ENCODE data around the gene NEK6. TPM values are rescaled to one million over a fixed set of nuclear protein-coding genes. Genes with fewer than 3 reads are reported as not detected.
A peak's percentile ranks its signal among the peaks of the same experiment; 100 is the strongest.

NEK6 gene
- total and polyA plus RNA-seq, 5 donors from 2014 or later, result 3.5 to 17.0 (median 3.7) TPM

- H3K36me3 ChIP-seq (ENCODE audit: control insufficient read depth, insufficient read depth, low read length), result peaks cover 47% of the 10 kb centered on the region
- H3K27me3 ChIP-seq (ENCODE audit: control insufficient read depth, insufficient read depth, low read length), result no peaks in the 10 kb centered on the region
- Mint-ChIP-seq H3K4me1 (peaks cover 28 to 48% (median 37%) of the 10 kb centered on the region in 4 donors), H3K9me3 (no peaks in the 10 kb centered on the region), H3K27me3 (no peaks in the 10 kb centered on the region), H3K27ac (peak overlapping the region in 1 of 3 donors; percentile 9), H3K36me3 (peaks cover 23% of the 10 kb centered on the region), H3K4me3 (no peak overlapping the region)
- H3K27ac ChIP-seq (ENCODE audit: insufficient read depth, low read length, poor library complexity, severe bottlenecking), result no peak overlapping the region
- ATAC-seq (ENCODE audit: low read depth in 2 of 2) (no peak), DNase-seq (no peak)
- H3K9me3 ChIP-seq (ENCODE audit: control insufficient read depth in 2 of 2, low read length in 2 of 2), result no peaks in the 10 kb centered on the region
- H3K4me1 ChIP-seq (ENCODE audit: control insufficient read depth, insufficient read depth, low read length, poor library complexity, severe bottlenecking), result no peaks in the 10 kb centered on the region
- H3K4me3 ChIP-seq (ENCODE audit: low read depth, low read length), result no peak overlapping the region
These were observed 128.5 kb downstream of the NEK6 start for GRCh38 chr9:124386201-124386600.

- ATAC-seq (ENCODE audit: low read depth in 2 of 2) (no peak), DNase-seq (no peak)
- no peak overlapping the region for H3K4me3 ChIP-seq (ENCODE audit: low read depth, low read length)
- Mint-ChIP-seq H3K27ac (peak overlapping the region in 2 of 3 donors; percentile 27 to 49), H3K27me3 (no peaks in the 10 kb centered on the region), H3K4me3 (no peak overlapping the region), H3K4me1 (peaks cover 28 to 65% (median 41%) of the 10 kb centered on the region in 4 donors), H3K36me3 (peaks cover 19% of the 10 kb centered on the region), H3K9me3 (no peaks in the 10 kb centered on the region)
- no peaks in the 10 kb centered on the region for H3K9me3 ChIP-seq (ENCODE audit: control insufficient read depth in 2 of 2, low read length in 2 of 2)
- H3K4me1 ChIP-seq (ENCODE audit: control insufficient read depth, insufficient read depth, low read length, poor library complexity, severe bottlenecking), result no peaks in the 10 kb centered on the region
- peaks cover 30% of the 10 kb centered on the region for H3K36me3 ChIP-seq (ENCODE audit: control insufficient read depth, insufficient read depth, low read length)
- no peaks in the 10 kb centered on the region for H3K27me3 ChIP-seq (ENCODE audit: control insufficient read depth, insufficient read depth, low read length)
- no peak overlapping the region for H3K27ac ChIP-seq (ENCODE audit: insufficient read depth, low read length, poor library complexity, severe bottlenecking)
These were observed 130.7 kb downstream of the NEK6 start for GRCh38 chr9:124388275-124389048.

GRCh38 chr9:124389146-124389939, 131.6 kb downstream of the NEK6 start:
- ATAC-seq (ENCODE audit: low read depth in 2 of 2) (no peak), DNase-seq (no peak)
- no peak overlapping the region for H3K27ac ChIP-seq (ENCODE audit: insufficient read depth, low read length, poor library complexity, severe bottlenecking)
- H3K36me3 ChIP-seq (ENCODE audit: control insufficient read depth, insufficient read depth, low read length), result peaks cover 25% of the 10 kb centered on the region
- Mint-ChIP-seq H3K27me3 (no peaks in the 10 kb centered on the region), H3K27ac (peak overlapping the region in 2 of 3 donors; percentile 49 to 84), H3K36me3 (peaks cover 10% of the 10 kb centered on the region), H3K4me1 (peaks cover 28 to 73% (median 46%) of the 10 kb centered on the region in 4 donors), H3K9me3 (no peaks in the 10 kb centered on the region), H3K4me3 (no peak overlapping the region)
- no peaks in the 10 kb centered on the region for H3K9me3 ChIP-seq (ENCODE audit: control insufficient read depth in 2 of 2, low read length in 2 of 2)
- peaks cover 4% of the 10 kb centered on the region for H3K4me1 ChIP-seq (ENCODE audit: control insufficient read depth, insufficient read depth, low read length, poor library complexity, severe bottlenecking)
- H3K27me3 ChIP-seq (ENCODE audit: control insufficient read depth, insufficient read depth, low read length), result no peaks in the 10 kb centered on the region
- no peak overlapping the region for H3K4me3 ChIP-seq (ENCODE audit: low read depth, low read length)

DNA sequence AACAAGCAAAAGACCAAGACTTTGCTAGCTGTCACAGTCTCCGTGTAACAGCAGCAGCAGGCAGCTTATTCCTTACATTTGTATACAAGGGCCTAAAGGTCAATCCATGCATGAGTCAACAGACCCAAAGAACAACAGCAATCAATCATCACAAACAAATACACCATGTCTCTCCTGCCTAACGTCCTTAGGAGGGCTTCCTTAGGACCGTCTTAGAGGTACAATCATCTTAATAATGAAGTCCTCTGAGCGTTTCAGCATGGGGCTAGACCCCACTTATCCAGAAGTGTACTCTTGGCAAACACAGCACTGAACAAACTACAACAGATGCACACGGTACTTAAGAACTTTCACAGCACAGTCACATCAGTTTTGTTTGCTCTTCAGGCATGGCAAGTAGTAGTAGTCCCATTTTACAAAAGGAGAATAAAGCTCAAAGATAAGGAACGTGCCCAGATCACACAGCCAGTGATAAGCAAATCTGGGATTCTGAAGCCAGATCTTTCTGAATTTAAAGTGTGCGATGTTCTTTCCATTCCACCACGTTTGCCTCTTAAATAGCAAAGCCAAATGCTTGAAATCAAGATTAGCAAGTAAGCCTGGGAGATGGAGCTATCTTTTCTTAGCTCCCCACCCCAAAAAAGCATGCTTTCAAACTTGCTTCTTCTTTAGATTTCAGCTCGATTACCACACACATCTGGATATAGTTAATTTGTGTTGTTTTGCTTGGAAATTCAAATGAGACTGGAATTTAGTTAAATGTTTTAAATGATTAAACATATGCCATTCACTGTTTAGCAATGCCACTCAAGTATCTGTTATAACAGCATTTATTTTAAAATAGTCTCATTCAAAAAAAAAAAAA, 133.3 kb downstream of the NEK6 start:
- Histone ChIP-seq H3K27ac (ENCODE audit: insufficient read depth, low read length, poor library complexity, severe bottlenecking) (no peak overlapping the region), H3K4me3 (ENCODE audit: low read depth, low read length) (no peak overlapping the region), H3K36me3 (ENCODE audit: control insufficient read depth, insufficient read depth, low read length) (peaks cover 19% of the 10 kb centered on the region), H3K27me3 (ENCODE audit: control insufficient read depth, insufficient read depth, low read length) (no peaks in the 10 kb centered on the region), H3K9me3 (ENCODE audit: control insufficient read depth in 2 of 2, low read length in 2 of 2) (no peaks in the 10 kb centered on the region), H3K4me1 (ENCODE audit: control insufficient read depth, insufficient read depth, low read length, poor library complexity, severe bottlenecking) (peaks cover 11% of the 10 kb centered on the region)
- Mint-ChIP-seq H3K4me1 (peaks cover 21 to 76% (median 55%) of the 10 kb centered on the region in 4 donors), H3K4me3 (no peak overlapping the region), H3K9me3 (no peaks in the 10 kb centered on the region), H3K27me3 (no peaks in the 10 kb centered on the region), H3K36me3 (peaks cover 9% of the 10 kb centered on the region), H3K27ac (no peak overlapping the region)
- ATAC-seq (ENCODE audit: low read depth in 2 of 2) (no peak), DNase-seq (no peak)

DNA sequence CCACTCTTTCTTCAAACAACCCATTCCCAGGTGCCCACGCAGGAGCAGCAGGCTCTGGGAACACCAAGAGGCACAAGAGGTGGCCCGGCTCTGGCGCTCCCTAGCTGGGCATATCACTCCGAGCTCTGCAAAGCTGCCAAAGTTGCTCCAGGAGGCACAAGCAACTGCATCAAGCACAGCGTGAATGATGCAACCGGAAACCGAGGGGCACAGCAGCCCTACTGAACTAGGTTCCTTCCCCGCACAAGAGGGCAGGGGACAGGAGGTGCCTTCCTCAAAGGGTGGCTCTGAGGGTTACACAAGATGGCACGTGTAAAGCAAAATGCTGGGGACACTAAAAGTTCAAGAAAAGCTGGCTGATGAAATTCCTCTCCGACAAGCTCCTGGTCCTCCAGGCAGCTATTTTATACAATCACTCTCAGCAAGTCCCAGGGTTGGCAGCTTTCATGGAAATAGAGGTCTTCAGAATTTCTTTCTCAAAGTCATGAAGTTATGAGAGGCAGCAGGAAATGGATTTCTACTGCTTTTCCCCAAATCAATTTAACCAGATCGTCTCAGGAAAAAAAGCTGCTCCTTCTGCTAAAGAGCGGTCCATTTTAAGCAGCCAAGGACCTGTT, 134.6 kb downstream of the NEK6 start:
- H3K4me1 ChIP-seq (ENCODE audit: control insufficient read depth, insufficient read depth, low read length, poor library complexity, severe bottlenecking), result peaks cover 11% of the 10 kb centered on the region
- Mint-ChIP-seq H3K27ac (peak overlapping the region in 1 of 3 donors; percentile 75), H3K9me3 (no peaks in the 10 kb centered on the region), H3K27me3 (no peaks in the 10 kb centered on the region), H3K4me3 (no peak overlapping the region), H3K4me1 (peaks cover 19 to 75% (median 52%) of the 10 kb centered on the region in 4 donors), H3K36me3 (peaks cover 9% of the 10 kb centered on the region)
- H3K27me3 ChIP-seq (ENCODE audit: control insufficient read depth, insufficient read depth, low read length), result no peaks in the 10 kb centered on the region
- H3K36me3 ChIP-seq (ENCODE audit: control insufficient read depth, insufficient read depth, low read length), result peaks cover 20% of the 10 kb centered on the region
- no peak for DNase-seq
- H3K27ac ChIP-seq (ENCODE audit: insufficient read depth, low read length, poor library complexity, severe bottlenecking), result no peak overlapping the region
- ATAC-seq (ENCODE audit: low read depth in 2 of 2), result no peak
- no peaks in the 10 kb centered on the region for H3K9me3 ChIP-seq (ENCODE audit: control insufficient read depth in 2 of 2, low read length in 2 of 2)
- no peak overlapping the region for H3K4me3 ChIP-seq (ENCODE audit: low read depth, low read length)

DNA sequence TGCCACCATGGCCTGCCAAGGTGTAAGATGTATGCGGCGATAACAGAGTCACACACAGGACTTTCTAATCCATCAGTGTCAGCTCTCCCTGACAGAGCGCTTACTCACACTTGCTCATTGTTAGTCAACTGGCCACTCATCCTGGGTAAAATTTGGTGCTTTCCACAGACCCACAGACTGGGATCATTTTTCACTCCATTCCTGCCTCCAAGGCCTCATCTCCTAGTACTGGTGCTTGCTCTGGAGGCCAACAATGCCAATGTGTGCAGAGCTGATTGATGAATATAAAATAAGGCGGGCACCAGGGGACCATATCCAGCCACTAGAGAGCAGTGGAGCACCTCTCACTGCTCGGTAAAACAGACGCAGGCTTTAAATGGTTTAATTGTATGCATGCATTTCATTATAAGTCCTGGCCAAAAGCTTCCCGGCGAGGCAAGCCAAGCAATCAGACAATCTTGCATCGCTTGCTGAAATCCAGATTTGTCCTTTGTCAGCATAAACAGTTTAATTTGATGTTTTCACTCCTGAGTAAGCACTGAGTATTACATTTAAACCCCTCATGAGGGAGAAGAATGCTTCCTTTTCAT, 135.2 kb downstream of the NEK6 start:
- Mint-ChIP-seq H3K27me3 (no peaks in the 10 kb centered on the region), H3K9me3 (no peaks in the 10 kb centered on the region), H3K27ac (peak overlapping the region in 1 of 3 donors; percentile 75), H3K36me3 (peaks cover 9% of the 10 kb centered on the region), H3K4me3 (no peak overlapping the region), H3K4me1 (peaks cover 13 to 71% (median 48%) of the 10 kb centered on the region in 4 donors)
- H3K4me3 ChIP-seq (ENCODE audit: low read depth, low read length), result no peak overlapping the region
- peaks cover 11% of the 10 kb centered on the region for H3K4me1 ChIP-seq (ENCODE audit: control insufficient read depth, insufficient read depth, low read length, poor library complexity, severe bottlenecking)
- ATAC-seq (ENCODE audit: low read depth in 2 of 2), result no peak
- H3K27ac ChIP-seq (ENCODE audit: insufficient read depth, low read length, poor library complexity, severe bottlenecking), result no peak overlapping the region
- H3K27me3 ChIP-seq (ENCODE audit: control insufficient read depth, insufficient read depth, low read length), result no peaks in the 10 kb centered on the region
- DNase-seq, result no peak
- H3K9me3 ChIP-seq (ENCODE audit: control insufficient read depth in 2 of 2, low read length in 2 of 2), result no peaks in the 10 kb centered on the region
- H3K36me3 ChIP-seq (ENCODE audit: control insufficient read depth, insufficient read depth, low read length), result peaks cover 22% of the 10 kb centered on the region

DNA sequence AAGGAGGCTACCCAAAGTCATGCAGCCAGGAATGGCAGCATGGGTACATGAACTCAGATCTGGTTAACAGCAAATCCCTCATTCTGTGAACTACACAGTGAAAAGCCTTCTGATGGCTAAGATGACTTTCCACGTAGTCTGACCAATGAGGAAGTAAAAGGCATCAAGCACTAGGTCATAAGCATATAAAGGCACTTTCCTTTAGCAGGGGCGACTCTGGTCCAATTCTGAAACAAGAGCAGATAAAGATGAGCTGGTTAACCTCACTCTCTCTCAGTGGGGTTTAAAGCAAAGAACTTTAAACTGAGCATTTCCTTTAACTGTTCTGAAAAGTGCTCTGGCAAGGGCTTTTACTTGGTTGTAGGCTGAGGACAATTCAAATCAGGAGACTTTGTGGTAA, 136.4 kb downstream of the NEK6 start:
- H3K27ac ChIP-seq (ENCODE audit: insufficient read depth, low read length, poor library complexity, severe bottlenecking), result no peak overlapping the region
- H3K4me3 ChIP-seq (ENCODE audit: low read depth, low read length), result no peak overlapping the region
- ATAC-seq (ENCODE audit: low read depth in 2 of 2) (no peak), DNase-seq (peak in 1 of 3 donors; percentile 7)
- H3K9me3 ChIP-seq (ENCODE audit: control insufficient read depth in 2 of 2, low read length in 2 of 2), result no peaks in the 10 kb centered on the region
- peaks cover 11% of the 10 kb centered on the region for H3K4me1 ChIP-seq (ENCODE audit: control insufficient read depth, insufficient read depth, low read length, poor library complexity, severe bottlenecking)
- no peaks in the 10 kb centered on the region for H3K9me3 Mint-ChIP-seq
- peaks cover 19 to 68% (median 43%) of the 10 kb centered on the region in 4 donors for H3K4me1 Mint-ChIP-seq
- H3K36me3 Mint-ChIP-seq, result peaks cover 9% of the 10 kb centered on the region
- H3K27ac Mint-ChIP-seq, result peak overlapping the region; percentile 31 to 65 (median 48)
- H3K27me3 ChIP-seq (ENCODE audit: control insufficient read depth, insufficient read depth, low read length), result no peaks in the 10 kb centered on the region
- no peaks in the 10 kb centered on the region for H3K27me3 Mint-ChIP-seq
- no peak overlapping the region for H3K4me3 Mint-ChIP-seq
- peaks cover 23% of the 10 kb centered on the region for H3K36me3 ChIP-seq (ENCODE audit: control insufficient read depth, insufficient read depth, low read length)
